Left lung (tissue), 10 donors: Measurements from ENCODE around the gene CKM. TPM values are rescaled to one million over a fixed set of nuclear protein-coding genes. Genes with fewer than 3 reads are reported as not detected.

ENCODE experiments used
- ATAC-seq: fragments of 200-7000 bp; cut with Tn5 transposase; one replicate; pipeline ENCODE4 v1.9.1; 2020; ENCODE audit warnings: moderate library complexity
- DNase-seq, 4 donors: peaks; one replicate each; pipeline ENCODE4 v3.0.0-alpha.2; 2013 to 2020
- H3K27ac ChIP-seq, 2 donors: fragments of 200-600 bp; sonication (generic) in 1 of 2; one replicate each; pipeline versions ENCODE4 v1.5.0 to v1.8.0; 2020 to 2021
- H3K27me3 ChIP-seq, 2 donors: fragments of 200-600 bp; sonication (generic) in 1 of 2; one replicate each; pipeline versions ENCODE4 v1.5.0 to v1.8.0; 2020 to 2021
- H3K36me3 ChIP-seq, 2 donors: fragments of 200-600 bp; sonication (generic) in 1 of 2; one replicate each; pipeline versions ENCODE4 v1.5.0 to v1.8.0; 2020 to 2021
- H3K4me1 ChIP-seq, 2 donors: fragments of 200-600 bp; one replicate each; pipeline ENCODE4 v1.8.0; 2021
- H3K4me3 ChIP-seq, 2 donors: fragments of 200-600 bp; sonication (generic) in 1 of 2; one replicate each; pipeline versions ENCODE4 v1.5.0 to v1.8.0; 2020 to 2021; ENCODE audit warnings: mild to moderate bottlenecking in 1 of 2
- H3K9me3 ChIP-seq, 2 donors: fragments of 200-600 bp; sonication (generic) in 1 of 2; one replicate each; pipeline versions ENCODE4 v1.5.0 to v1.8.0; 2020 to 2021
- CTCF ChIP-seq, 2 donors: fragments of 200-600 bp; sonication (generic) in 1 of 2; IDR thresholded peaks; one replicate each; pipeline versions ENCODE4 v1.5.0 to v1.8.0; 2021; ENCODE audit warnings: antibody characterized with exemption in 2 of 2
- intact Hi-C, 2 donors: fragments of 100-400 bp; cut with DNase I; formaldehyde crosslinking; loops; one replicate each; pipeline versions ENCODE4 v1.11.2 to v1.14.2; 2022
- polyA plus RNA-seq, 6 donors: library from polyadenylated mRNA; unstranded; fragments of 120-200 nt; gene quantifications; one replicate each; pipeline ENCODE4 v1.2.1, GENCODE V29; 2013; ENCODE audit not compliant: insufficient read length in 6 of 6
- total RNA-seq, 2 donors: library from RNA; stranded (reverse); fragmentation: NEBNext Ultra II Directional; extraction: Animal tissue kit (Norgen Biotek cat#: 25700); gene quantifications; one replicate each; pipeline ENCODE4 v1.2.1, GENCODE V29; 2021
- donor health status: DM: no; HTN: yes; CAD: no.
- donor health status: DM: no; HTN: no; CAD: no.

CKM gene
- total and polyA plus RNA-seq, 8 donors: 0.20 to 1.7 (median 0.38) TPM

DNA sequence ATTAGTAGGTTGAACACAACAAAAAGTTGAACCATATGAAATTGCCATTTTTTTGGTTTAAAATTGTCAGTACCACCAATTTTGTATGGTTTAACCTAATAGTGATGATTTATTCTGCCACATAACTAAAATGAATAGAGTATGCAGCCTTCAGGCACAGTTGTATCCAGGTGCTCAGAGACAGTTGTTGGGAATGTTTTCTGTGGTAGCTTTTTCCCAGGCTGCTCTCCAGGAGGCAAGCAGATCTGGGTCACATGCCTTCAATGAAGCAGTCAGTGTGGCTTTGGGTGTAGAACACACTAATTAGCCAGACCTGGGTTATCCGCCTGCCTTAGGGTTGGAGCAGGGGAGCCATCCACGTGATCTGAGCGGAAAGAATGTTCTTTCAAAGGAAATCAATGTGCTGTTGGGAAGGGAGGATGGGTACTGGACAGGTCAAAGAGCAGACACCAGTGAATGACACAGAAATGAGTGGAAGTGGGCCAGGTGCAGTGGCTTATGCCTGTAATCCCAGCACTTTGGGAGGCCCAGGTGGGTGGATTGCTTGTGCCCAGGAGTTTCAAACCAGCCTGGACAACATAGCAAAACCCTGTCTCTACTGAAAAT, 43.0 kb downstream of the CKM start:
- no peak for TF ChIP-seq CTCF (IDR thresholded peaks at IDR 0.05)

DNA sequence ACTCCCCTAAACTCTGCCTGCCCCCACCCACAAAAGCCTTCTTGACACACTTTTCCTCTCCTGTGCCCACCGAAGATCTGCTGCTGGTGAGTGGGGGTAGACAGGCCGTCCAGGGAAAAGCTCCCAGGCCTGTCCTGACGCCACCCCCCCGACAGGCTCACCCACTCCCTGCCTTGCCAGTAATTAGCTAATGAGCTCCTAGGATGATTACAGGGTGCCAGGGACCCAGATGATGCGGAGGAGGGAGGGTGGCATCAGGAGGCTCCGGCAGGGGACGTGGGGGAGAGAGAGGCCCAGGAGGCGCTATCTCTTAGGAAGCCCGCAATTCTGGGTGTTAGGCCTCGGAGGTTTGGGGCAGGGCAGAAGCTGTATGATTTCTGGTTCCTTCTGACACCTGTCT, 44.6 kb downstream of the CKM start:
- H3K9me3 ChIP-seq: no peaks in the 10 kb centered on the region
- H3K27me3 ChIP-seq: no peaks in the 10 kb centered on the region
- ATAC-seq: no peak
- TF ChIP-seq CTCF (IDR thresholded peaks at IDR 0.05): no peak
- DNase-seq: no peak
- peaks cover 0 to 85% of the 10 kb centered on the region in 2 donors for H3K36me3 ChIP-seq
- intact Hi-C loops: no loop called here
- H3K27ac ChIP-seq: no peak overlapping the region
- no peak overlapping the region for H3K4me3 ChIP-seq
- H3K4me1 ChIP-seq: peaks cover 0 to 5% of the 10 kb centered on the region in 2 donors

More for the DNA sequence above, 43.0 kb downstream of the CKM start:
- Histone ChIP-seq H3K27ac (no peak overlapping the region), H3K4me3 (no peak overlapping the region), H3K4me1 (peaks cover 0 to 13% of the 10 kb centered on the region in 2 donors), H3K36me3 (peaks cover 0 to 81% of the 10 kb centered on the region in 2 donors), H3K27me3 (no peaks in the 10 kb centered on the region), H3K9me3 (no peaks in the 10 kb centered on the region)
- ATAC-seq: no peak
- intact Hi-C loops: no loop called here
- DNase-seq: no peak

DNA sequence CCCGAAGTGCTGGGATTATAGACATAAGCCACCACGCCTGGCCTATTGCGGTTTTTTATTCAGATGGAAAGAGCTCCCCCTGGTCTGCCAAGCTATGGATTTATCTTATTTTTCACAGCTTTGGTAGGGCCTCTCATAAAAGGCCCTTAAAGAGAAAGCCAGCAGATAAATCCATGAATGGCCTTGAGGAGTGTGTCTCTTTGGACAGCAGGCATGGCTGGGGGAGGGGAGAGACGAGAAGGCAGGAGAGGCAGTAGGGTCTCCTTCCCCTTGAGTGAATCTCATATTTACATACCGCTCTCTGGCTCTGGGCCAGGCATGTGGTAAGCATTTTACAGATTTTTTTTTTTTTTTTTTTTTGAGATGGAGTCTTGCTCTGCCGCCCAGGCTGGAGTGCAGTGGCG, 46.4 kb downstream of the CKM start:
- TF ChIP-seq CTCF (IDR thresholded peaks at IDR 0.05): no peak
- Histone ChIP-seq H3K36me3 (peaks cover 0 to 85% of the 10 kb centered on the region in 2 donors), H3K27me3 (no peaks in the 10 kb centered on the region), H3K4me1 (peaks cover 0 to 9% of the 10 kb centered on the region in 2 donors), H3K27ac (no peak overlapping the region), H3K9me3 (no peaks in the 10 kb centered on the region), H3K4me3 (no peak overlapping the region)
- intact Hi-C loops: no loop called here
- DNase-seq (peak in 2 of 4 donors; percentile 47 to 82), ATAC-seq (no peak)

DNA sequence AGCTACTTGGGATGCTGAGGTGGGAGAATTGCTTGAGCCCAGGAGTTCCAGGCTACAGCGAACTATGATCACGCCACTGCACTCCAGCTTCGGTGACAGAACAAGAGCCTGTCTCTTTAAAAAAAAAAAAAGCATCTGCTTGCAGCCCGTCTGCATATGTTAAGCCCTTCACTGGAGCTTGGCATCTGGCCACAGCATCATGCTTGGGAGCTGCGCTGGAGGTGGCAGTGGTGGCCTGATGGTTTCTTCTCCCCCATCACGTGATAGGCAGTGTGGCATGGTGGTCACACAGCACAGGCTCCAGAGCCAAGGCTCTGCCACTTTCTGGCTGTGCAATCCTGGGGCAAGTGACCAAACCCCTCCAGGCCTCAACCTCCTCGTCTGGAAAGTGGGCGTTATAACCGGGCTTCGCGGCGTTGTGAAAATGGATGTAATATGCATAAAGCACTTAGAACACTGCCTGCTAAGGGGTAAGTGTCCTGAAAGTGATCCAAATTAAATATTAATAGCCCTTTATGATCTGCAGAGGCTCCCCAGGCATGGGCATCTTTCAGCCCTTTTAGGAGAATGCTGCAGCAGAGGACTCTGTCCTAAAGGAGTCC, 47.2 kb downstream of the CKM start:
- no peak overlapping the region for H3K4me3 ChIP-seq
- H3K4me1 ChIP-seq: peaks cover 0 to 9% of the 10 kb centered on the region in 2 donors
- TF ChIP-seq CTCF (IDR thresholded peaks at IDR 0.05): no peak
- H3K27me3 ChIP-seq: no peaks in the 10 kb centered on the region
- no peaks in the 10 kb centered on the region for H3K9me3 ChIP-seq
- DNase-seq (no peak), ATAC-seq (no peak)
- no peak overlapping the region for H3K27ac ChIP-seq
- intact Hi-C loops: no loop called here
- peaks cover 0 to 83% of the 10 kb centered on the region in 2 donors for H3K36me3 ChIP-seq

DNA sequence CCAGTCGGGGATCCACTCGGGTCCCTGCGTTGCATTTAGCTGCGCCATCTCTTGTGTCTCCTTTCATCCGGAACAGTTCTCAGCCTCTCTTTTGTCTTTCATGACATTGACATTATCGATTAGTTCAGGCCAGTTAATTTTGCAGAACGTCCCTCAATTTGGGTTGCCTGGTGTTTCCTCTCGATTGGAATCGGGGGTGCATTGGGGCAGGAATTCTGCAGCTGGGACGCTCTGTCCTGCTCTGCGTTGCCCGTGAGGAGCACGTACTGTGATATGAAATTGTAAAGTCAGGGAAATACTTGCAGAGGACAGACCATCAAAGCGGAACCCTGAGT, 49.2 kb downstream of the CKM start:
- intact Hi-C loops: no loop called here
- ATAC-seq: no peak
- TF ChIP-seq CTCF (IDR thresholded peaks at IDR 0.05): no peak
- no peaks in the 10 kb centered on the region for H3K9me3 ChIP-seq
- H3K27ac ChIP-seq: no peak overlapping the region
- H3K4me1 ChIP-seq: peaks cover 0 to 9% of the 10 kb centered on the region in 2 donors
- no peak for DNase-seq
- peaks cover 0 to 80% of the 10 kb centered on the region in 2 donors for H3K36me3 ChIP-seq
- no peaks in the 10 kb centered on the region for H3K27me3 ChIP-seq
- no peak overlapping the region for H3K4me3 ChIP-seq
